Activated CD4-positive, alpha-beta T cell treated with anti-CD3 and anti-CD28 coated beads, Interleukin-10, Interleukin-2, amounts not matched to agents 100 ng/mL and 50 ng/mL, durations not matched to agents 16 hours and 8 hours (primary cell): Measurements from ENCODE around the gene YBX1.
"Not testable (repeated sequence)": the region's sequence is repeated elsewhere in the genome, so short reads cannot be mapped to it uniquely, and the experiment has no call there.

Experiments
- DNase-seq: peaks from one replicate; pipeline ENCODE4 v3.0.0-alpha.2; 2020

The YBX1 gene

GRCh38 chr1:42681741-42682483 is at the start of gene YBX1:
YBX1 (plus strand) TSS chr1:42682418; CDS start chr1:42682566, 148 bp downstream.
- peak; percentile 98 for DNase-seq

DNA sequence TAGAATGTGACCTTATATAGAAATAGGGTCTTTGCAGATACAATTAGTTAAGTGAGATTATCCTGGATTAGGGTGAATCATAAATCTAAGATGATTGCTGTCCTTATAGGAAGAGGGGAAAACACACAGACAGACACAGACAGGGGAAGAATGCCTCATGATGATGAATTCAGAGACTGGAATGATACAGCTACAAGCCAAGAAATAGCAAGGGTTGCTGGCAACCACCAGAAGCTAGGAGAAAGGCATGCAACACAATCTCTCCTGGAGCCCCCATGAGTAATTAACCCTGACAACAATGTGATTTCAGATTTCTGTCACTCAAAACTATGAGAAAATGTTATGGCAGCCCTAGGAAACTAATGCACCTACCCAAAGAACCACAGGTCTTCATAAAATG is 43.1 kb upstream of the YBX1 start:
- no peak for DNase-seq

DNA sequence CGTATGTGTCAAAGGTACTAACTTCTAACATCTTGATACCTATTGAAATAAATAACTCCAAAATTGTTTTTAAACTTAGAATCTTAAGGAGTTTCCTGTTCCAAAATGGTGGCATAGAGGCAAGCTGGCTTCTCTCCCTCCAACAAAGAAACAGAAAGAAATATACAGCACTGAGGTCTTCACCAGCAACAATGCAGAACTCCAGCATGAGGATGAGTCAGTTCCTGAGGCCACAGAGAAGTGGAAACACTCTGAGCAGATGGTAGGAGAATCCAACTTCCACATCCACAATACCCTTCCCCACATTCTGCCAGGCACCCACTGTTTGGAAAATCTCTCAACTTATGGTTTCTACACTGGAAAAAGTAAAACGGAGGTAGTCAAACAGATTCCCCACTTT is 36.2 kb upstream of the YBX1 start:
- DNase-seq, result no peak

- DNase-seq, result no peak
Observed at GRCh38 chr1:42657201-42657600, 25.0 kb upstream of the YBX1 start.

- peak; percentile 97 for DNase-seq
Observed at GRCh38 chr1:42657981-42658876, 24.0 kb upstream of the YBX1 start, which contains the start of gene PPIH. PPIH (plus strand) TSS chr1:42658423; CDS start chr1:42658447, 24 bp downstream.

DNA sequence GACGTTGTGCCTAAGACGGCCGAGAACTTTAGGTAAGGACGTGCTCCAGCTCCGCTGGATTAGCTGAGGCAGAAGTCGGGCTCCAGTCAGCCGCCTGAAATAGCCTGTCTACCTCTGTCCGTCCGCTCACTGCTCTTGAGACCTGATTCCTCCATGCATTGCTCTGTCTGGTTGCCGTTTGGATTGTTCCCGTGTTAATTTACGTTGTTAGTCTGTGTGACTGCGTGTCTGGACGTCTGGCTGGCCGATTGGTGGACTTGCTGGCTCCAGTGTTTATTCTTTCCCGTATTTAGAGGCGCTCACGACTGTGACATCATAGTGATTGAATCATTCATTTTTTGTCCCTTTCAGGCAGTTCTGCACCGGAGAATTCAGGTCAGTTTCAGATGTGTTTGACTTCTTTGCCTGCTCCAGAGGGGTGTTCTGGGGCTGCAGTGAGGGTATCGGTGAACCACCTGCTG is 23.3 kb upstream of the YBX1 start:
- no peak for DNase-seq

DNA sequence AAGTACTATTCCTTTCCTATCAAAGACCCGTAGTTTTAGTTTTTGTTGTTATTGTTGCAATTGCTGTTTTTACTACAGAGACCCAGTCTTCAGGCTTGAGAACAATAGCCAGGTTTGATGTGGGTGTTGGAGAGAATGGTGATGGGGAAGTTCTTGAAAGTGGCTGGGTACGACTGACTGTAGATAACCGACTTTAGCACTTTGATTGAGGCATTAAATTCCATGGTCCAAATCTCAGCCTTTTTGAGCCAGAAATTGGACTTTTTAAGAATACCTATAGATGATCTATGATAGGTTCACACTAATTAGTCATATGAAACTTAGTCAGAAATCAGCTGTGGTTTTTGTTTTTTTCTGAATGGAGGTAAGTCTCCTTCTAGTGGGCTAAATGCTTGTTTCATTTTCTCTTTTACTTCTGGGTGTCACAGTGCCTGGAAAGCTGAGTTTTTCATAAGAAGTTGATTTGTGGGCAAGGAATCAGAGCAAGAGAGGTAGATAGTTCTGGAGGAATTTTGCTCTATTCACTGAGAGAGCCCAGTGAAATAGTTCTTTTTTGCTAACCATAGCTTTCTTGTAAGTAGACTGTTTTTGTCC is 21.2 kb upstream of the YBX1 start:
- DNase-seq, result peak; percentile 75

GRCh38 chr1:42669936-42670335 is 12.3 kb upstream of the YBX1 start:
- no peak for DNase-seq

DNA sequence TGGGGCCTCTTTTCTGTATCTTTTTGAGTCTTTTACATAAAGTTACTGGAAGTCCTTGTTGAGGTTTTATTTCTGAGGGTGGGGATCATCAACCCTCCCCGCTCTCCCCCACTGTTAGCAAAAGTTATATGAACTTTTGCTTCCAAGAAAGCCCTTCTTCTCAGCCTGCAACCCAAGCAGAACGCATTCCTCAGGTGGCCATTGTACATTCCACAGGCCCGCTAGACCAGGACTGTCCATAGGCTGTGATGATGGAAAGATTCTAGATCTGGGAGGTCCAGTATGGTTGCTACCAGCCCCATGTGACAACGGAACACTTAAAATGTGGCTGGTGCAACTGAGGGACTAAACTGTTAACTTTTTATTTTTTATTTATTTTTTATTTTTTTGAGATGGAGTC is 11.8 kb upstream of the YBX1 start:
- DNase-seq, result no peak

- no peak for DNase-seq
Observed at GRCh38 chr1:42674214-42674613, 8.0 kb upstream of the YBX1 start.

GRCh38 chr1:42674682-42675081 is 7.5 kb upstream of the YBX1 start:
- no peak for DNase-seq

GRCh38 chr1:42675467-42675866 is 6.8 kb upstream of the YBX1 start:
- DNase-seq, result no peak

DNA sequence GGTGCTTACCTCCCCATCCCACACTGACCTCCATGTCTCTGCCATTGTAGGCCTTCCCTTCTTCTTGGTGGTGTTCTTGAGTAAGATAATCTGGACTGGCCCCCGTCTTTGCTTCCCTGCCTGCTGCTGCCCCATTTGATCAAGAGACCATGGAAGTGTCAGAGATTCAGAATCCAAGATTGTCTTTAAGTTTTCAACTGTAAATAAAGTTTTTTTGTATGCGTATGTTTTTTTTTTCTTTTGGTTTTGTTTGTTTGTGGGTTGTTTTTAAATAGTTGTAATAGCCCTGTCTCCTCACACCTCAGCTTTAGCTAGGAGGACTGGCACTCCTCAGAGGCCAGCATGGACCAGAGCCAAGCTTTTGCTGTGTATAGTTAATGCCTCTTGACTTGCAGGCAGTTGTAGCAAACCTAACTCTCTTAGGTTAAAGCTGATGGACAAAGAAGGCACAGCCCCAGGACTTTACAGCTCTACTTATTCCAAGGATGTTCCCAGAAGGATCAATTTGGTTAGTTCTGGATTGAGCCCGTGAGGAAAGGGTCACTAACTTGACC is 5.6 kb upstream of the YBX1 start:
- DNase-seq, result no peak

- DNase-seq, result no peak
Observed at GRCh38 chr1:42679364-42679983, 2.7 kb upstream of the YBX1 start.

DNA sequence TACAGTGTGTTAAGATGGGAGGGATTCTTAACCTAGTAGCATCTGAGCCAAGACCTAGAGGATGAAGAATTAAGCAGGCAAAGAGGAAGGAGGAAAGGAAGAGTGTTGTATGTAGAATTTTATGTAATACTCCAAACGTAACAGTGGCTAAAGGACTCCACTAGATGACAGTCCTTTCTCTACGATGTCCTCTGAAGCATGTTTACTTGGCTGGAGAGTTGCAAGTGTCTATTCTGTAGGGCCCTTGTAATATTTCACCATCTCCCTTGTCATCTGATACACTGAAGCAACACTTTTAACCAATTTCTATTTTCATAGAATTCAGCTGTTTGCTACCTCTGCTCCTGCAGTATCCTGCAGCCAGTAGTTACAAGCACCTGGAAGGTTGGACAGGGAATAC is 2.2 kb upstream of the YBX1 start:
- no peak for DNase-seq

DNA sequence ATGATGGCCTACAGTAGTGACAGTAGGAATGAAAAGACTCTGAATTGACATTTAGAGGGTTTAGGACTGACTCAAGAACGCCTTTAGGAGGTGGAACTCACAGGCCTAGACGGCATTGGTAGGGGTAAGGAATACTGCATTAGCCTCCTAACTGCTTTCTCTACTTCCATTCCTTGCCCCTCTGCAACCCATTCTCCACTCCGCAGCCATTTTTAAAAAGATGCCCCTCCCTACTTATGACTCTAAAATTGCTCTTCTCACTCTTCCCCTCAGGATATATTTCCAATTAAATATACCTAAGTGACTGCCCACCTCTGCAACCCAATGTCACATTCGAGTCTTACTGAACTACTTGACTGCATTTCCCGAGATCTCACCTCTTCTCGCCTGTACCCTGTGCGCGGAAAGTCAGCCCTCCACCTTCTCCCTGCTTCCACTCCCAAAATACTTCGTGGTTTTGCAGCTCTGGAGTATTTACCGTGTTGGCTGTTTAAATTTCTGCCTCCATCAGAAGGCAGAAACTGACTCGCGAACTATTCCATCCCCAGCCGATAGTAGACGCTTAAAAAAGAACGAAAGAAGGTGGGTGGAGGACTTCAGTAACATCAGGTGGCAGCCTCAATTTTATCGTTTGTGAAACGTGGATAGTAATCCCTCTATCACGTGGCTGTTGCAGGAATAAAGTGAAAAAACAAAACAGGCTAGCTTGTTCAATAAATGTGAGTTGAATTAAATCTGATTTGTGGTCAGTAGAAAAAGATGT is 1.1 kb upstream of the YBX1 start:
- peak; percentile 37 for DNase-seq

DNA sequence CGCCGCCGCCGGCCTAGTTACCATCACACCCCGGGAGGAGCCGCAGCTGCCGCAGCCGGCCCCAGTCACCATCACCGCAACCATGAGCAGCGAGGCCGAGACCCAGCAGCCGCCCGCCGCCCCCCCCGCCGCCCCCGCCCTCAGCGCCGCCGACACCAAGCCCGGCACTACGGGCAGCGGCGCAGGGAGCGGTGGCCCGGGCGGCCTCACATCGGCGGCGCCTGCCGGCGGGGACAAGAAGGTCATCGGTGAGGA is 193 bp downstream of the YBX1 start:
- DNase-seq, result not testable (repeated sequence)

DNA sequence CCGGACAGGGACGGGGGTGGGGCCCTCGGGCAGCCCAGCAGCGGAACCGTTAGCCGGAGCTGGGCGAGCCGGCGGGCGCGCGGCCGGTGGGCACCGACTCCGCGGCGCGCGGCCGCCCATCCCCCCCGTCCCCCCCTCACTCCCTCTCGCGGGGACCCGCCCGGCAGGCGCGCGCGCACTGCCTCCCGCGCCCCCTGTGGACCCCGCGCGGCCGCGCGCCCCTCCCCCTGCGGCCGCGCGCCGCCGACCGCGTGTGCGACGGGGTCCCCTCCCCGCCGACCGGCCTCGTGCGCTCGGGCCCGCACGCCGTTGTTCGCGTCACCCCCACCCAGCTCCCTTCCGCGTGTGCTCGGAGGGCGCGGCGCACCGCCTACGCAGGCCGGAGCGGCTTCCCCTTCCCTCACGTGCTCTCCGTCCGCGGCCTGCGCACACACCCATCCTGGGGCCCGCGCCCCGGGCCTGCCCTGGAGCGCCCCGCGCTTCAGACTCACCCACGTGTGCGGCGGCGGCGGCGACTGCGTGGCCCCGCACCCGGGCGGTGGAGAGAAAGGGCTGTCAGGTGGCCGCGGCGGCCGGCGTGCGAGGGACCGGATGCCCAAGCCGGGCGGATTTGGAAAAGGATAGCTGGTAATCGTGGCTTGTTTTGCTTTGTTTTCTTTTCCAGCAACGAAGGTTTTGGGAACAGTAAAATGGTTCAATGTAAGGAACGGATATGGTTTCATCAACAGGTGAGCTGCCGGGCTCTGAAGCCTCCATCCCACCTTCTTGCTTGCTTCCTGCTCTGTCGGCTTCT is 717 bp downstream of the YBX1 start:
- DNase-seq, result peak; percentile 81

DNA sequence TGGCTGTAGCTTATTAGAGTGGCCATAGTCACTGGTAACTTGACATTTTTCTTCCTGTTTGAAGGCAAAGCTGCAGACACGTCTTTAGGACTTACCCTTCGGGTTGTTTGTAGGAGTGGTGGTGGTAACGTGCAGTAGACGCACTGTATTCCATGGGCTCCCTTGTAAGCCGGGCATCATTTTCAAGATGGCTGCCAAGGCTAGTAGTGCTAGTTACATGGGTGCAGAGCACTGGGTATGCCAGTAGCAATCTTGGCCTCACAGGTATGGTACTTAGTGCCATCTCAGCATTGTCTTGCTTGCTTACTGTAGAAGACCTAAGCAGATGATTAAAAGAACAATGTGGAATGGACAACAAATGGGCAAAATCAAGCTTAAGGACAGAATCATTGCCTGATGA is 1.9 kb downstream of the YBX1 start:
- DNase-seq, result peak; percentile 60

- no peak for DNase-seq
Observed at GRCh38 chr1:42686418-42686817, 4.2 kb downstream of the YBX1 start.

DNA sequence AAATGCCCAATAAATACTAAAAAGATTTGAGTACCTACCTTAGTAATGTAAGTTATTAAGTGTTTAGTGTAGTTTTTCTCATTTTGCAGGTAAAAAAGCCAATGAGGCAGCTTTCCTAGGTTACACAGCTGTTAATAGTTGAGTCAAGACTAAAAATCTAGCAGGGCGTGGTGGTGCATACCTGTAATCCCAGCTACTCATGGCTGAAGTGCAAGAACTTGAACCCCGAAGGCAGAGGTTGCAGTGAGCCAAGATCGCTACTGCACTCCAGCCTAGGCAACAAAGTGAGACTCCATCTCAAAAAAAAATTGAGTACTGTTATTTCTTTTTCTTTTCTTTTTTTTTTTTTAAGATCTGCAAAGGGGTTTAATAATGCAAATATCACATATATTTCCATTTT is 7.7 kb downstream of the YBX1 start:
- no peak for DNase-seq
